HepG2 (cell line): ENCODE results near the gene ADAMTS16. TPM values are rescaled to one million over a fixed set of nuclear protein-coding genes. Genes with fewer than 3 reads are reported as not detected.

Experiments
- ATAC-seq: fragments of 200-7000 bp; cut with Tn5 transposase; 3 replicates; pipeline ENCODE4 v1.9.1; 2020; ENCODE audit warnings: mild to moderate bottlenecking, moderate library complexity
- BruUV-seq: library from RNA; stranded (reverse); fragments of 400-500 nt; replicated peaks from 2 replicates; lab custom pipeline; 2021; lab: Mats Ljungman, UMichigan
- CTCF ChIA-PET: fragments of 300-600 bp; formaldehyde crosslinking; extraction: SDS; loops from one replicate; lab custom pipeline; 2021; ENCODE audit warnings: low total read pairs, inconsistent platforms, low intra/inter-chr PET ratio; lab: Yijun Ruan, JAX
- POLR2A ChIA-PET: fragments of 350-600 bp; sonication (Branson Sonifier 250); formaldehyde crosslinking; loops from one replicate; lab custom pipeline; 2020; ENCODE audit warnings: antibody characterized with exemption, inconsistent platforms; lab: Yijun Ruan, JAX
- DNase-seq: peaks from one replicate; pipeline ENCODE4 v3.0.0-alpha.2; 2015; ENCODE audit warnings: low spot score
- FAIRE-seq: peaks from 3 replicates; lab custom pipeline; 2011; peaks lifted over from hg19 to GRCh38; lab: Jason Lieb, UNC
- H2AFZ ChIP-seq: one replicate; pipeline ENCODE4 v1.6.1; 2011; ENCODE audit warnings: low read length, inconsistent platforms
- H3K27ac ChIP-seq: fragments of 300-600 bp; 3 replicates; pipeline ENCODE4 v1.8.0; 2011; ENCODE audit warnings: mixed run types, mild to moderate bottlenecking, mixed read lengths, low read length, inconsistent platforms; ENCODE audit not compliant: insufficient read depth; ENCODE audit errors: extremely low read length
- H3K27me3 ChIP-seq, 2 experiments: fragments of 200-600 bp in 1 of 2; 2 replicates in 1 of 2; 3 replicates in 1 of 2; pipeline versions ENCODE4 v1.6.0 to v1.8.0; 2011; ENCODE audit warnings: low read length in 2 of 2, mild to moderate bottlenecking in 2 of 2, moderate library complexity in 2 of 2, inconsistent platforms in 1 of 2; ENCODE audit not compliant: insufficient read depth in 2 of 2, control insufficient read depth in 1 of 2
- H3K36me3 ChIP-seq, 2 experiments: fragments of 200-600 bp in 1 of 2; replicated peaks in 1 of 2; 2 replicates in 1 of 2; 3 replicates in 1 of 2; pipeline versions ENCODE4 v1.5.1 to v1.8.0; 2011; ENCODE audit warnings: low read length in 2 of 2, inconsistent platforms in 1 of 2; ENCODE audit not compliant: insufficient read depth in 2 of 2, control insufficient read depth in 1 of 2
- H3K4me1 ChIP-seq: 2 replicates; pipeline ENCODE4 v1.5.1; 2012; ENCODE audit warnings: low read length, inconsistent platforms; ENCODE audit not compliant: insufficient read depth
- H3K4me2 ChIP-seq: 2 replicates; pipeline ENCODE4 v1.6.0; 2011; ENCODE audit warnings: low read depth, low read length, inconsistent platforms
- H3K4me3 ChIP-seq, 3 experiments: fragments of 200-600 bp in 1 of 3; sonication (generic), shearing (Covaris generic) in 1 of 3; replicated peaks in 1 of 3; 2 replicates each; pipeline ENCODE4 v1.5.1; 2011 to 2016; ENCODE audit warnings: low read length in 3 of 3, inconsistent platforms in 2 of 3, low read depth in 2 of 3, mild to moderate bottlenecking in 2 of 3, control low read depth in 1 of 3, mixed read lengths in 1 of 3; ENCODE audit not compliant: insufficient read depth in 1 of 3
- H3K79me2 ChIP-seq: one replicate; pipeline ENCODE4 v1.6.1; 2011; ENCODE audit warnings: low read length, inconsistent platforms; ENCODE audit not compliant: insufficient read depth
- H3K9ac ChIP-seq: 2 replicates; pipeline ENCODE4 v1.6.0; 2011; ENCODE audit warnings: mild to moderate bottlenecking, low read depth, low read length, inconsistent platforms; ENCODE audit not compliant: insufficient read depth
- H3K9me3 ChIP-seq: 2 replicates; pipeline ENCODE4 v1.5.1; 2012; ENCODE audit warnings: mild to moderate bottlenecking, low read length
- H4K20me1 ChIP-seq: 2 replicates; pipeline ENCODE4 v1.6.0; 2011; ENCODE audit warnings: inconsistent platforms, mild to moderate bottlenecking, low read length, moderate library complexity; ENCODE audit not compliant: insufficient read depth
- ATRX ChIP-seq: sonication (generic); formaldehyde crosslinking; IDR thresholded peaks from 2 replicates; pipeline ENCODE4 v1.4.0; 2020; ENCODE audit warnings: missing genetic modification reagents, borderline replicate concordance
- BATF2 ChIP-seq: sonication (generic); formaldehyde crosslinking; IDR thresholded peaks from 2 replicates; pipeline ENCODE4 v1.8.0; 2022; ENCODE audit warnings: mild to moderate bottlenecking, missing genetic modification reagents, moderate library complexity
- IKZF5 ChIP-seq: IDR thresholded peaks from 2 replicates; pipeline ENCODE4 v1.6.1; 2018; ENCODE audit warnings: missing genetic modification reagents, mild to moderate bottlenecking, missing compliant biosample characterization
- KAT7 ChIP-seq: IDR thresholded peaks from 2 replicates; pipeline ENCODE4 v1.6.1; 2018; ENCODE audit warnings: borderline replicate concordance, missing compliant biosample characterization
- LRRFIP1 ChIP-seq: sonication (generic); formaldehyde crosslinking; conservative IDR thresholded peaks from 2 replicates; pipeline ENCODE4 v1.4.0; 2020; ENCODE audit warnings: missing genetic modification reagents
- MAFK ChIP-seq, 2 experiments: IDR thresholded peaks in 1 of 2; conservative IDR thresholded peaks in 1 of 2; 2 replicates each; pipeline ENCODE4 v1.6.1; 2011; ENCODE audit warnings: improper control_type of control experiment in 2 of 2, low read length in 2 of 2
- TEAD2 ChIP-seq: sonication (generic); formaldehyde crosslinking; IDR thresholded peaks from 2 replicates; pipeline ENCODE4 v1.9.0; 2021; ENCODE audit warnings: missing genetic modification reagents
- THAP7 ChIP-seq: sonication (generic); formaldehyde crosslinking; IDR thresholded peaks from 2 replicates; pipeline ENCODE4 v1.8.1; 2023; ENCODE audit warnings: mild to moderate bottlenecking, missing genetic modification reagents
- THYN1 ChIP-seq: sonication (generic); formaldehyde crosslinking; IDR thresholded peaks from 2 replicates; pipeline ENCODE4 v1.8.1; 2023; ENCODE audit warnings: low read depth, mild to moderate bottlenecking, moderate library complexity, missing genetic modification reagents, borderline replicate concordance
- TRAFD1 ChIP-seq: sonication (generic); formaldehyde crosslinking; IDR thresholded peaks from 2 replicates; pipeline ENCODE4 v1.5.1; 2020; ENCODE audit warnings: missing genetic modification reagents, mild to moderate bottlenecking, borderline replicate concordance
- ZBTB49 ChIP-seq: sonication (generic); formaldehyde crosslinking; IDR thresholded peaks from 2 replicates; pipeline ENCODE4 v1.4.0; 2020; ENCODE audit warnings: missing genetic modification reagents, borderline replicate concordance
- ZNF431 ChIP-seq: sonication (generic); formaldehyde crosslinking; IDR thresholded peaks from 2 replicates; pipeline ENCODE4 v1.9.0; 2022; ENCODE audit warnings: missing genetic modification reagents, low read depth, mild to moderate bottlenecking, borderline replicate concordance
- ZNF589 ChIP-seq: sonication (generic); formaldehyde crosslinking; conservative IDR thresholded peaks from 2 replicates; pipeline ENCODE4 v1.8.0; 2022; ENCODE audit warnings: mild to moderate bottlenecking, moderate library complexity, missing genetic modification reagents
- ZNF776 ChIP-seq: sonication (generic); formaldehyde crosslinking; IDR thresholded peaks from 2 replicates; pipeline ENCODE4 v1.4.0; 2020; ENCODE audit warnings: mild to moderate bottlenecking, missing genetic modification reagents
- WGBS: methylation state at CpG from one replicate; pipeline ENCODE4 v1.1.6; 2017; ENCODE audit warnings: low lambda C conversion rate; 5-methylcytosine and 5-hydroxymethylcytosine counted together
- in situ Hi-C: cut with HindIII; loops from 2 replicates; pipeline ENCODE4 v1.10.0; 2017; ENCODE audit warnings: low pct_unique_long_range_greater_than_20kb; ENCODE audit not compliant: extremely low pct_ligation_motif_present
- intact Hi-C: fragments of 100-400 bp; cut with micrococcal nuclease; formaldehyde crosslinking; loops from one replicate; pipeline ENCODE4 v1.10.0; 2022; ENCODE audit not compliant: unreplicated experiment
- polyA plus RNA-seq, 8 experiments: library from polyadenylated mRNA; depleted of rRNA in 3 of 8; stranded (reverse) in 7 of 8; unstranded in 1 of 8; fragments of >200 nt; fragmentation: Illumina TruSeq in 4 of 8; extraction: Trizol in 4 of 8; gene quantifications; 2 replicates each; pipeline versions ENCODE4 v1.2.1 to v1.2.3, GENCODE V29; 2011 to 2016; ENCODE audit warnings: low read depth in 4 of 8, missing spikeins in 1 of 8, mixed read lengths in 1 of 8; ENCODE audit not compliant: insufficient read depth in 1 of 8
- total RNA-seq, 5 experiments: library from RNA; depleted of rRNA; stranded (reverse); fragments of >200 nt; fragmentation: Illumina TruSeq; extraction: Trizol; gene quantifications; 2 replicates each; pipeline ENCODE4 v1.2.3, GENCODE V29; 2016; ENCODE audit warnings: low read depth in 1 of 5

Gene ADAMTS16
- total and polyA plus RNA-seq, 2 of the 13 experiments (the other 11 are each of a cell fraction or from before 2014, with no cell fraction given): 0.02 to 0.03 TPM

- TF ChIP-seq LRRFIP1 (CRISPR knock-in tag): no peak
- no peak for TF ChIP-seq KAT7 (CRISPR knock-in tag)
- TF ChIP-seq IKZF5 (CRISPR knock-in tag): no peak
- no peak for TF ChIP-seq THYN1
These were observed 100.1 kb downstream of the ADAMTS16 start (continued) for GRCh38 chr5:5240234-5240633.

GRCh38 chr5:5242056-5242455, 101.9 kb downstream of the ADAMTS16 start:
- ATAC-seq (no peak), DNase-seq (no peak), FAIRE-seq (no peak)
- Histone ChIP-seq H3K4me3 (no peak overlapping the region), H3K27me3 (no peaks in the 10 kb centered on the region; a peak in 1 of 5 replicates), H3K9ac (no peak overlapping the region), H3K36me3 (no peaks in the 10 kb centered on the region), H2AFZ (no peak overlapping the region), H3K4me2 (no peak overlapping the region), H3K9me3 (no peaks in the 10 kb centered on the region), H4K20me1 (no peaks in the 10 kb centered on the region), H3K4me1 (no peaks in the 10 kb centered on the region), H3K27ac (no peak overlapping the region), H3K79me2 (no peaks in the 10 kb centered on the region)
- ChIA-PET CTCF (no interaction called here), POLR2A (no interaction called here)
- in situ Hi-C loops (no loop called here), intact Hi-C loops (no loop called here)
- no TSS peak for BruUV-seq
- 75% methylated on average over 9 of the region's 11 CpGs for WGBS
- TF ChIP-seq ATRX (CRISPR knock-in tag) (no peak), THAP7 (no peak), ZNF589 (CRISPR knock-in tag) (no peak), TEAD2 (CRISPR knock-in tag) (no peak), TRAFD1 (CRISPR knock-in tag) (no peak), MAFK (conservative IDR thresholded peaks at IDR 0.05 in 1 of 2, IDR thresholded peaks at IDR 0.05 in 1 of 2; ENCODE audit: low read length in 2 of 2) (no peak), ZNF431 (CRISPR knock-in tag) (no peak), BATF2 (CRISPR knock-in tag) (no peak), ZBTB49 (CRISPR knock-in tag) (no peak), ZNF776 (CRISPR knock-in tag) (no peak)
